ENCODE results near the gene CELF2. TPM values are rescaled to one million over a fixed set of nuclear protein-coding genes. Genes with fewer than 3 reads are reported as not detected.

Gene CELF2
- total RNA-seq, 1 experiment from 2014 or later, result 0.27 TPM

DNA sequence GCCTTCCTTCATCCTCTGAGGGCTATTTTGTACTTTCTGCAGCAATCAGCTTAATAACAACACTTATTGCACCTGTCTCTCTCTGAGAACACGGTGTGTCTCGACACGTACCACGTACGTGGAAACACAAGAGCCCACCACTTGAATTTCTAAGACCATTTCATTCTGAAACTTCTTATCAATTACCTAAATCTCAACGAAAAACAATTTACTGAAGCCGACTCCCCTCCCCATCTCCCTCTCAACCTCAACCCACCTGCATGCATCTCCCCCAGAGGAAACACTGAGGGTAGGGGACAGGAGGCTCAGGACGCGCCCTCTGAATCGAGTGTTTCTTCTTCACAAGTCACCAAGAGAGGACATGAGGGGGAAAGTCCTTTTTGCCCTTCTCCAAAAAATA is 315.2 kb downstream of the CELF2 start:
- Mint-ChIP-seq H3K4me1 (ENCODE audit: low read depth, unreplicated experiment) (peaks cover 42% of the 10 kb centered on the region), H3K36me3 (ENCODE audit: insufficient read depth, unreplicated experiment) (no peaks in the 10 kb centered on the region), H3K9me3 (ENCODE audit: unreplicated experiment) (no peaks in the 10 kb centered on the region), H3K27me3 (ENCODE audit: insufficient read depth, unreplicated experiment) (no peaks in the 10 kb centered on the region), H3K27ac (ENCODE audit: unreplicated experiment) (peak overlapping the region; percentile 28), H3K4me3 (ENCODE audit: unreplicated experiment) (no peak overlapping the region)
- ChIA-PET CTCF (no interaction called here), POLR2A (no interaction called here)
- intact Hi-C loops (cut with micrococcal nuclease; ENCODE audit: unreplicated experiment), result no loop called here
- no peaks in the 10 kb centered on the region for H3K36me3 ChIP-seq (ENCODE audit: control insufficient read depth, insufficient read depth, low read length)
- TF ChIP-seq CTCF (IDR thresholded peaks at IDR 0.05; ENCODE audit: insufficient read depth in 1 of 2, low read depth in 1 of 2, low read length in 1 of 2, severe bottlenecking in 1 of 2, unreplicated experiment in 1 of 2), result no peak
- H3K27me3 ChIP-seq (replicated peaks; ENCODE audit: control insufficient read depth, insufficient read depth, low read length), result no peaks in the 10 kb centered on the region
- H3K9me3 ChIP-seq, result no peaks in the 10 kb centered on the region
- DNase-seq, result no peak
- BruUV-seq (replicated peaks), result no TSS peak
- H3K4me3 ChIP-seq (ENCODE audit: low read depth, low read length), result no peak overlapping the region
- peaks cover 25% of the 10 kb centered on the region for H3K4me1 ChIP-seq

DNA sequence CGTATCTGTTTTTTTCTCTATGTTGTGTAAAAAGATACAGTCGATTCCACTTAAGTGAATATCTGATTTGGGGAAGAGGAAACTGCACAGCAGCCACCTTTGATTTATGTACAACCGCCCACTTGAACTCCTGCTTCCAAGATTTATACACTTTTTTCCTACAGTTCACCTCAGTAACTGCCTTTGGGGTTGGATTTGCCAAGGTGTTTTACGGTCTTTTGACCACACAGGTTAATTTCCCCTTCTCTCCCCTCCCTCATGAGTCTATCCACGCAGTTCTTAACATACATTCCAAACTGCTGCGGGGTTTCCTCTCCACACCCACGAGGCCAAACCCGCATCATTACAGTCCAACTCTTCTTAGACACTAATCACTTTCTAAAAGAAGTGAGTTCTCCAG is 316.8 kb downstream of the CELF2 start:
- H3K4me3 ChIP-seq (ENCODE audit: low read depth, low read length), result no peak overlapping the region
- no peak for DNase-seq
- H3K36me3 Mint-ChIP-seq (ENCODE audit: insufficient read depth, unreplicated experiment), result no peaks in the 10 kb centered on the region
- intact Hi-C loops (cut with micrococcal nuclease; ENCODE audit: unreplicated experiment), result no loop called here
- TF ChIP-seq CTCF (IDR thresholded peaks at IDR 0.05; ENCODE audit: insufficient read depth in 1 of 2, low read depth in 1 of 2, low read length in 1 of 2, severe bottlenecking in 1 of 2, unreplicated experiment in 1 of 2), result no peak
- no peaks in the 10 kb centered on the region for H3K9me3 Mint-ChIP-seq (ENCODE audit: unreplicated experiment)
- H3K4me1 ChIP-seq, result peaks cover 25% of the 10 kb centered on the region
- H3K9me3 ChIP-seq, result no peaks in the 10 kb centered on the region
- BruUV-seq (replicated peaks), result no TSS peak
- H3K27me3 ChIP-seq (replicated peaks; ENCODE audit: control insufficient read depth, insufficient read depth, low read length), result no peaks in the 10 kb centered on the region
- ChIA-PET CTCF (interaction anchor here (1.2 kb wide), 1 partner anchor 8 kb away, joined by 3 read pairs; no protein-coding TSS in a partner anchor), POLR2A (no interaction called here)
- no peaks in the 10 kb centered on the region for H3K27me3 Mint-ChIP-seq (ENCODE audit: insufficient read depth, unreplicated experiment)
- no peak overlapping the region for H3K4me3 Mint-ChIP-seq (ENCODE audit: unreplicated experiment)
- peak overlapping the region; percentile 80 for H3K27ac Mint-ChIP-seq (ENCODE audit: unreplicated experiment)
- H3K4me1 Mint-ChIP-seq (ENCODE audit: low read depth, unreplicated experiment), result peaks cover 30% of the 10 kb centered on the region
- H3K36me3 ChIP-seq (ENCODE audit: control insufficient read depth, insufficient read depth, low read length), result no peaks in the 10 kb centered on the region

- H3K27me3 ChIP-seq (replicated peaks; ENCODE audit: control insufficient read depth, insufficient read depth, low read length), result no peaks in the 10 kb centered on the region
- intact Hi-C loops (cut with micrococcal nuclease; ENCODE audit: unreplicated experiment), result no loop called here
- no peak overlapping the region for H3K4me3 ChIP-seq (ENCODE audit: low read depth, low read length)
- no peaks in the 10 kb centered on the region for H3K27me3 Mint-ChIP-seq (ENCODE audit: insufficient read depth, unreplicated experiment)
- H3K4me1 ChIP-seq, result peaks cover 25% of the 10 kb centered on the region
- H3K4me1 Mint-ChIP-seq (ENCODE audit: low read depth, unreplicated experiment), result peaks cover 26% of the 10 kb centered on the region
- no peaks in the 10 kb centered on the region for H3K36me3 ChIP-seq (ENCODE audit: control insufficient read depth, insufficient read depth, low read length)
- H3K36me3 Mint-ChIP-seq (ENCODE audit: insufficient read depth, unreplicated experiment), result no peaks in the 10 kb centered on the region
- POLR2A ChIA-PET, result no interaction called here
- DNase-seq, result peak; percentile 72 to 80
- H3K9me3 ChIP-seq, result no peaks in the 10 kb centered on the region
- H3K27ac Mint-ChIP-seq (ENCODE audit: unreplicated experiment), result peak overlapping the region; percentile 80
- no peaks in the 10 kb centered on the region for H3K9me3 Mint-ChIP-seq (ENCODE audit: unreplicated experiment)
- CTCF ChIA-PET, result interaction anchor here (1.0 to 1.2 kb wide), 3 partner anchors 9 to 65 kb away, joined by 3 to 4 read pairs (median 3); no protein-coding TSS in a partner anchor
- TF ChIP-seq CTCF (IDR thresholded peaks at IDR 0.05; ENCODE audit: insufficient read depth in 1 of 2, low read depth in 1 of 2, low read length in 1 of 2, severe bottlenecking in 1 of 2, unreplicated experiment in 1 of 2), result no peak
- peak overlapping the region; percentile 56 for H3K4me3 Mint-ChIP-seq (ENCODE audit: unreplicated experiment)
- BruUV-seq (replicated peaks), result no TSS peak
These were observed 317.5 kb downstream of the CELF2 start for GRCh38 chr10:11335167-11335652.
